ENCODE measurements around the gene TKTL1.

GRCh38 chrX:154349359-154349935 lies 53.9 kb downstream of the TKTL1 start:
- TF ChIP-seq CTCF (IDR thresholded peaks at IDR 0.05) (no peak), POLR2AphosphoS5 (IDR thresholded peaks at IDR 0.05) (peak; percentile 35)
